Neural progenitor cell (in vitro differentiated cells): ENCODE measurements around the gene BBX. TPM values are rescaled to one million over a fixed set of nuclear protein-coding genes. Genes with fewer than 3 reads are reported as not detected.

Experiments
- DNase-seq: peaks from one replicate; pipeline ENCODE4 v3.0.0-alpha.2; 2016; ENCODE audit warnings: low spot score
- H2AFZ ChIP-seq: fragments of 200-600 bp; sonication (generic); replicated peaks from 2 replicates; pipeline ENCODE4 v1.6.1; 2016; ENCODE audit warnings: antibody characterized with exemption
- H3F3A ChIP-seq: fragments of 200-600 bp; sonication (generic); 2 replicates; pipeline ENCODE4 v1.6.1; 2016; ENCODE audit warnings: antibody characterized with exemption, low read depth
- H3K27ac ChIP-seq: fragments of 200-600 bp; sonication (generic); 2 replicates; pipeline ENCODE4 v1.5.1; 2016; ENCODE audit warnings: mild to moderate bottlenecking
- H3K27me3 ChIP-seq: fragments of 200-600 bp; sonication (generic); 2 replicates; pipeline ENCODE4 v1.6.1; 2016; ENCODE audit warnings: mild to moderate bottlenecking, moderate library complexity
- H3K36me3 ChIP-seq: fragments of 200-600 bp; sonication (generic); 2 replicates; pipeline ENCODE4 v1.5.1; 2016
- H3K4me1 ChIP-seq: fragments of 200-600 bp; sonication (generic); 2 replicates; pipeline ENCODE4 v1.6.1; 2016; ENCODE audit warnings: mixed run types
- H3K4me2 ChIP-seq: fragments of 200-600 bp; sonication (generic); 2 replicates; pipeline ENCODE4 v1.6.1; 2016
- H3K4me3 ChIP-seq: fragments of 200-600 bp; sonication (generic); 2 replicates; pipeline ENCODE4 v1.5.1; 2016
- H3K79me2 ChIP-seq: fragments of 200-600 bp; sonication (generic); 2 replicates; pipeline ENCODE4 v1.6.1; 2016; ENCODE audit warnings: low read depth
- H3K9ac ChIP-seq: fragments of 200-600 bp; sonication (generic); 2 replicates; pipeline ENCODE4 v1.6.1; 2016
- H3K9me3 ChIP-seq: fragments of 200-600 bp; sonication (generic); 2 replicates; pipeline ENCODE4 v1.5.1; 2016; ENCODE audit warnings: low read depth
- H4K20me1 ChIP-seq: fragments of 200-600 bp; sonication (generic); 2 replicates; pipeline ENCODE4 v1.6.1; 2016; ENCODE audit warnings: low read depth
- H3K27ac Mint-ChIP-seq: 3 replicates; pipeline ENCODE4 v1.8.0; 2021; ENCODE audit warnings: mixed read lengths
- H3K27me3 Mint-ChIP-seq: 2 replicates; pipeline ENCODE4 v1.8.0; 2022; ENCODE audit warnings: low read depth, mild to moderate bottlenecking, inconsistent platforms, moderate library complexity, mixed read lengths; ENCODE audit not compliant: insufficient read depth
- H3K36me3 Mint-ChIP-seq: 3 replicates; pipeline ENCODE4 v1.8.0; 2021; ENCODE audit warnings: mixed read lengths
- H3K4me1 Mint-ChIP-seq: 3 replicates; pipeline ENCODE4 v1.8.0; 2021; ENCODE audit warnings: mixed read lengths
- H3K4me3 Mint-ChIP-seq: 3 replicates; pipeline ENCODE4 v1.8.0; 2021; ENCODE audit warnings: mild to moderate bottlenecking, moderate library complexity, mixed read lengths
- H3K9me3 Mint-ChIP-seq: 3 replicates; pipeline ENCODE4 v1.8.0; 2020; ENCODE audit warnings: mixed read lengths
- CTCF ChIP-seq: fragments of 200-600 bp; sonication (generic); IDR thresholded peaks from 2 replicates; pipeline ENCODE4 v1.5.1; 2017; ENCODE audit warnings: antibody characterized with exemption, mild to moderate bottlenecking
- EZH2 ChIP-seq: fragments of 200-600 bp; sonication (generic); IDR thresholded peaks from 2 replicates; pipeline ENCODE4 v1.6.1; 2017; ENCODE audit warnings: antibody characterized with exemption, mild to moderate bottlenecking, moderate library complexity
- EZH2phosphoT487 ChIP-seq: fragments of 200-600 bp; sonication (generic); IDR thresholded peaks from 2 replicates; pipeline ENCODE4 v1.6.1; 2017; ENCODE audit warnings: antibody characterized with exemption
- total RNA-seq: library from RNA; depleted of rRNA; stranded (reverse); fragments of >200 nt; gene quantifications from 2 replicates; pipeline ENCODE4 v1.2.3, GENCODE V29; 2015; ENCODE audit warnings: low replicate concordance

BBX gene
- total RNA-seq, 1 donor from 2014 or later: 110 TPM

- Histone ChIP-seq H3K36me3 (no peaks in the 10 kb centered on the region), H3K9ac (no peak overlapping the region), H2AFZ (no peak overlapping the region), H3K4me2 (no peak overlapping the region), H3K4me1 (peaks cover 4% of the 10 kb centered on the region), H3K9me3 (no peaks in the 10 kb centered on the region), H3K79me2 (peaks cover 12% of the 10 kb centered on the region), H3K27me3 (no peaks in the 10 kb centered on the region), H3K27ac (no peak overlapping the region), H3F3A (peaks cover 6% of the 10 kb centered on the region), H4K20me1 (peaks cover 8% of the 10 kb centered on the region), H3K4me3 (no peak overlapping the region)
- TF ChIP-seq EZH2: no peak
- no peak for TF ChIP-seq EZH2phosphoT487
- TF ChIP-seq CTCF: no peak
- Mint-ChIP-seq H3K36me3 (peaks cover 18% of the 10 kb centered on the region), H3K27me3 (no peaks in the 10 kb centered on the region), H3K9me3 (no peaks in the 10 kb centered on the region), H3K4me1 (peaks cover 4% of the 10 kb centered on the region), H3K27ac (no peak overlapping the region), H3K4me3 (no peak overlapping the region)
- no peak for DNase-seq
Observed at GRCh38 chr3:107710851-107711250, 188.1 kb downstream of the BBX start.

- DNase-seq: no peak
- Histone ChIP-seq H3K4me3 (no peak overlapping the region), H3K4me2 (no peak overlapping the region), H4K20me1 (peaks cover 10% of the 10 kb centered on the region), H3K4me1 (peaks cover 4% of the 10 kb centered on the region), H3K27ac (no peak overlapping the region), H3K9ac (no peak overlapping the region), H3K27me3 (no peaks in the 10 kb centered on the region), H3F3A (peaks cover 6% of the 10 kb centered on the region), H3K9me3 (no peaks in the 10 kb centered on the region), H3K79me2 (no peaks in the 10 kb centered on the region), H2AFZ (no peak overlapping the region), H3K36me3 (no peaks in the 10 kb centered on the region)
- no peaks in the 10 kb centered on the region for H3K27me3 Mint-ChIP-seq
- no peaks in the 10 kb centered on the region for H3K9me3 Mint-ChIP-seq
- no peaks in the 10 kb centered on the region for H3K4me1 Mint-ChIP-seq
- no peak overlapping the region for H3K27ac Mint-ChIP-seq
- TF ChIP-seq EZH2 (no peak), CTCF (no peak), EZH2phosphoT487 (no peak)
- H3K4me3 Mint-ChIP-seq: no peak overlapping the region
- H3K36me3 Mint-ChIP-seq: peaks cover 19% of the 10 kb centered on the region
Observed at GRCh38 chr3:107716734-107717133, 194.0 kb downstream of the BBX start.

GRCh38 chr3:107718547-107718946, 195.8 kb downstream of the BBX start:
- no peaks in the 10 kb centered on the region for H3K9me3 Mint-ChIP-seq
- peaks cover 2% of the 10 kb centered on the region for H3K79me2 ChIP-seq
- H3K36me3 ChIP-seq: no peaks in the 10 kb centered on the region
- no peak overlapping the region for H3K27ac Mint-ChIP-seq
- H3K4me1 ChIP-seq: no peaks in the 10 kb centered on the region
- H4K20me1 ChIP-seq: peaks cover 10% of the 10 kb centered on the region
- no peak overlapping the region for H3K4me2 ChIP-seq
- no peak overlapping the region for H3K27ac ChIP-seq
- no peaks in the 10 kb centered on the region for H3K27me3 ChIP-seq
- TF ChIP-seq EZH2phosphoT487 (no peak), EZH2 (no peak), CTCF (no peak)
- no peak for DNase-seq
- no peaks in the 10 kb centered on the region for H3K9me3 ChIP-seq
- H3F3A ChIP-seq: no peaks in the 10 kb centered on the region
- peaks cover 16% of the 10 kb centered on the region for H3K36me3 Mint-ChIP-seq
- H3K27me3 Mint-ChIP-seq: no peaks in the 10 kb centered on the region
- no peak overlapping the region for H2AFZ ChIP-seq
- no peak overlapping the region for H3K4me3 Mint-ChIP-seq
- no peak overlapping the region for H3K4me3 ChIP-seq
- no peak overlapping the region for H3K9ac ChIP-seq
- no peaks in the 10 kb centered on the region for H3K4me1 Mint-ChIP-seq
